ENCODE measurements around the gene PBX3.

PBX3 gene

DNA sequence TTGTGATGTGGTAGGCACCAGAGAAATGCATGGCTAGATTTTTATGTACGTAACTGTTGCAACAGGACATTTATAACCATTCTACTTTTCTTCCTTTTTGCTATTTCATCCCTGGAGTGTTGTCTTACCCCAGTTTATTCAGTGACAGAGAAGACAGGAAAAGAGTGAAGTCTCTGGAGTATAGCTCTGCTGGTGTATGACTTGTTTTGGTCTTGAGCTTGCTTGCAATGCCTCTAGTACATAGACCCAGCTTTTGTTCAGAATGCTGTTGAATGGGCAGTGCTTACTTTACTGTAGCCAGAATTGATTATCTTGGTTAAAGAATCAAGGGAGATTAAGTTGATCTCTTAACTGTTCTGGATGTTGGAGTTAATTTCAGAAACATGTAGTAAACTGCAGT, 94.3 kb downstream of the PBX3 start:
- no peak overlapping the region for H3K4me3 ChIP-seq (ENCODE audit: low read length)
- DNase-seq, result no peak
- peaks cover 10% of the 10 kb centered on the region for H3K79me2 ChIP-seq (ENCODE audit: control insufficient read depth, insufficient read depth, low read length)
- H3K27ac ChIP-seq (ENCODE audit: low read depth, low read length), result no peak overlapping the region
- no CpG with 5 or more reads among the region's 1 CpG for WGBS (ENCODE audit: extremely low coverage, insufficient coverage, low lambda C conversion rate)
- no peaks in the 10 kb centered on the region for H3K36me3 ChIP-seq (ENCODE audit: control insufficient read depth, insufficient read depth, low read length)
- no peak overlapping the region for H4K8ac ChIP-seq (ENCODE audit: low read depth, low read length)
- no peak overlapping the region for H3K4me2 ChIP-seq (ENCODE audit: low read length)
- H3K4me1 ChIP-seq (ENCODE audit: control insufficient read depth, low read depth, low read length), result peaks cover 3% of the 10 kb centered on the region
- H2AK5ac ChIP-seq (ENCODE audit: low read length), result no peak overlapping the region
- H3K9ac ChIP-seq (ENCODE audit: low read length), result no peak overlapping the region
- H2BK5ac ChIP-seq (ENCODE audit: low read length), result no peak overlapping the region
- H3K56ac ChIP-seq (ENCODE audit: low read length), result no peak overlapping the region
- no peak overlapping the region for H3K4ac ChIP-seq (ENCODE audit: low read depth, low read length)
- H3K18ac ChIP-seq (ENCODE audit: low read length), result no peak overlapping the region
- no peak overlapping the region for H2BK15ac ChIP-seq (replicated peaks; ENCODE audit: low read depth)
- no peak overlapping the region for H4K5ac ChIP-seq (ENCODE audit: low read length)
- peaks cover 9% of the 10 kb centered on the region for H3K79me1 ChIP-seq (ENCODE audit: low read length)
- H2BK120ac ChIP-seq (ENCODE audit: low read depth, low read length), result no peak overlapping the region
- H3K27me3 ChIP-seq (ENCODE audit: insufficient read depth, low read length, poor library complexity), result no peaks in the 10 kb centered on the region
- no peak overlapping the region for H3K23ac ChIP-seq (ENCODE audit: low read length)

- H3K23ac ChIP-seq (ENCODE audit: low read length), result no peak overlapping the region
- H3K27me3 ChIP-seq (ENCODE audit: insufficient read depth, low read length, poor library complexity), result no peaks in the 10 kb centered on the region
- no peak overlapping the region for H3K4me2 ChIP-seq (ENCODE audit: low read length)
- peaks cover 3% of the 10 kb centered on the region for H3K4me1 ChIP-seq (ENCODE audit: control insufficient read depth, low read depth, low read length)
- H3K56ac ChIP-seq (ENCODE audit: low read length), result peak overlapping the region; percentile 19
- no peak for DNase-seq
- no peak overlapping the region for H3K9ac ChIP-seq (ENCODE audit: low read length)
- WGBS (ENCODE audit: extremely low coverage, insufficient coverage, low lambda C conversion rate), result no CpG with 5 or more reads among the region's 1 CpG
- no peak overlapping the region for H4K5ac ChIP-seq (ENCODE audit: low read length)
- no peak overlapping the region for H3K4ac ChIP-seq (ENCODE audit: low read depth, low read length)
- no peak overlapping the region for H4K8ac ChIP-seq (ENCODE audit: low read depth, low read length)
- H3K36me3 ChIP-seq (ENCODE audit: control insufficient read depth, insufficient read depth, low read length), result no peaks in the 10 kb centered on the region
- H2BK120ac ChIP-seq (ENCODE audit: low read depth, low read length), result no peak overlapping the region
- H3K79me1 ChIP-seq (ENCODE audit: low read length), result peaks cover 9% of the 10 kb centered on the region
- peaks cover 10% of the 10 kb centered on the region for H3K79me2 ChIP-seq (ENCODE audit: control insufficient read depth, insufficient read depth, low read length)
- H3K18ac ChIP-seq (ENCODE audit: low read length), result no peak overlapping the region
- no peak overlapping the region for H3K4me3 ChIP-seq (ENCODE audit: low read length)
- no peak overlapping the region for H3K27ac ChIP-seq (ENCODE audit: low read depth, low read length)
- H2AK5ac ChIP-seq (ENCODE audit: low read length), result no peak overlapping the region
- no peak overlapping the region for H2BK5ac ChIP-seq (ENCODE audit: low read length)
- H2BK15ac ChIP-seq (replicated peaks; ENCODE audit: low read depth), result no peak overlapping the region
Measured at GRCh38 chr9:125842242-125842641, 95.1 kb downstream of the PBX3 start.

DNA sequence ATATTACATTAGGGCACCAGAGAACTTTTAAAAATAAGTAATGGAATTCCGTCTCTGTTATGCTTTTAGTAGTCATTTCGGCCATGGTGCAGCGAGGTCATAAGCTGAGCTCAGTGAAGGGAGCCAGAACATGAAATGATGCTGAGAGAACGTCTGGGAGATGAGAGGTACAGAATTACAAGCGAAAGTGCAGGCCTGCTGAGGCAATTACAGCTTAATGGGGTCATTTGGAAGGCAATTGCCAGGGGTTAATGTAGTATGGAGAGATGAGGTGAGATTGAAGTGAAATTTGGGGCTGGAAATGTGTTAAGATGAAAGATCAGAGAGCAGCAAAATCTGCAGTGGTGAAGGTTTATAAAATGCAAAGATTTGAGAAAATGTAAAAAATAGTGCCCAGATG, 96.5 kb downstream of the PBX3 start:
- H3K4me2 ChIP-seq (ENCODE audit: low read length), result no peak overlapping the region
- no CpG with 5 or more reads among the region's 5 CpGs for WGBS (ENCODE audit: extremely low coverage, insufficient coverage, low lambda C conversion rate)

GRCh38 chr9:125844611-125845010, 97.4 kb downstream of the PBX3 start:
- H3K27ac ChIP-seq (ENCODE audit: low read depth, low read length), result no peak overlapping the region
- no CpG with 5 or more reads among the region's 3 CpGs for WGBS (ENCODE audit: extremely low coverage, insufficient coverage, low lambda C conversion rate)

More for the DNA sequence above, 96.5 kb downstream of the PBX3 start:
- H3K36me3 ChIP-seq (ENCODE audit: control insufficient read depth, insufficient read depth, low read length), result no peaks in the 10 kb centered on the region
- no peak overlapping the region for H3K18ac ChIP-seq (ENCODE audit: low read length)
- H3K27me3 ChIP-seq (ENCODE audit: insufficient read depth, low read length, poor library complexity), result no peaks in the 10 kb centered on the region
- no peak overlapping the region for H2BK120ac ChIP-seq (ENCODE audit: low read depth, low read length)
- peak; percentile 43 for DNase-seq
- no peak overlapping the region for H3K23ac ChIP-seq (ENCODE audit: low read length)
- peaks cover 12% of the 10 kb centered on the region for H3K79me2 ChIP-seq (ENCODE audit: control insufficient read depth, insufficient read depth, low read length)
- H4K8ac ChIP-seq (ENCODE audit: low read depth, low read length), result no peak overlapping the region
- H3K79me1 ChIP-seq (ENCODE audit: low read length), result peaks cover 9% of the 10 kb centered on the region
- no peak overlapping the region for H2AK5ac ChIP-seq (ENCODE audit: low read length)
- peaks cover 3% of the 10 kb centered on the region for H3K4me1 ChIP-seq (ENCODE audit: control insufficient read depth, low read depth, low read length)
- H2BK5ac ChIP-seq (ENCODE audit: low read length), result no peak overlapping the region
- H3K27ac ChIP-seq (ENCODE audit: low read depth, low read length), result no peak overlapping the region
- H2BK15ac ChIP-seq (replicated peaks; ENCODE audit: low read depth), result no peak overlapping the region
- H3K4me3 ChIP-seq (ENCODE audit: low read length), result no peak overlapping the region
- no peak overlapping the region for H3K56ac ChIP-seq (ENCODE audit: low read length)
- H4K5ac ChIP-seq (ENCODE audit: low read length), result no peak overlapping the region
- H3K4ac ChIP-seq (ENCODE audit: low read depth, low read length), result no peak overlapping the region
- no peak overlapping the region for H3K9ac ChIP-seq (ENCODE audit: low read length)

DNA sequence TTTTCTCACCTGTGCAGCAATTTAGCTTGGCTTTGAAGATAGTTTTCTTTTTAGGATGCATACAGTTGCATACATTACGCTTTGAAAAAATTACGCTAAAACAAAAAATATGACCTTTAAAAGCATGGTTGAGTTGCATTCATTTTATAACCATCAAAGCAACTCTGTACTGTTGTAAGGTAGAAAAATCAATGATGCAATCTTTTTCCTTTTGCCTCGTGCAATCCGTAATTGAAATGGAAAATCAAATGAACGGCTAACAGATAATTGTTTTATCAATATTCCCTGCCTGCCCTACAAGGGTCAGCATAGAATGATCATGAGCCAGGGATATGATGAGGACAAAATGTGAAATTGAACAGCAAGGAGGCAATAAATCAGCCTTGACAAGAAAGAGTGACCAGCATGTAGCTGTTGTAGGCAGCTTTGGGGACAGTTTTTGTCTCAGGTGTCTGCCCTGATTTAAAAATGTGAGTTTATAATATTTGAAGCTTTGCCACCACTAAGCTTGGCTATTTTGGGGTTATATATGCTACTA, 98.2 kb downstream of the PBX3 start:
- H3K4me2 ChIP-seq (ENCODE audit: low read length), result no peak overlapping the region
- peaks cover 9% of the 10 kb centered on the region for H3K79me1 ChIP-seq (ENCODE audit: low read length)
- H4K8ac ChIP-seq (ENCODE audit: low read depth, low read length), result no peak overlapping the region
- no peak overlapping the region for H3K18ac ChIP-seq (ENCODE audit: low read length)
- no peak overlapping the region for H3K9ac ChIP-seq (ENCODE audit: low read length)
- no peak overlapping the region for H3K4me3 ChIP-seq (ENCODE audit: low read length)
- peaks cover 3% of the 10 kb centered on the region for H3K4me1 ChIP-seq (ENCODE audit: control insufficient read depth, low read depth, low read length)
- H3K56ac ChIP-seq (ENCODE audit: low read length), result no peak overlapping the region
- no peak overlapping the region for H3K4ac ChIP-seq (ENCODE audit: low read depth, low read length)
- H3K27ac ChIP-seq (ENCODE audit: low read depth, low read length), result no peak overlapping the region
- no peak overlapping the region for H4K5ac ChIP-seq (ENCODE audit: low read length)
- no peaks in the 10 kb centered on the region for H3K36me3 ChIP-seq (ENCODE audit: control insufficient read depth, insufficient read depth, low read length)
- DNase-seq, result no peak
- no peak overlapping the region for H2BK5ac ChIP-seq (ENCODE audit: low read length)
- H2BK120ac ChIP-seq (ENCODE audit: low read depth, low read length), result no peak overlapping the region
- H3K27me3 ChIP-seq (ENCODE audit: insufficient read depth, low read length, poor library complexity), result no peaks in the 10 kb centered on the region
- WGBS (ENCODE audit: extremely low coverage, insufficient coverage, low lambda C conversion rate), result no CpG with 5 or more reads among the region's 5 CpGs
- no peak overlapping the region for H2BK15ac ChIP-seq (replicated peaks; ENCODE audit: low read depth)
- H3K79me2 ChIP-seq (ENCODE audit: control insufficient read depth, insufficient read depth, low read length), result peaks cover 12% of the 10 kb centered on the region
- H2AK5ac ChIP-seq (ENCODE audit: low read length), result no peak overlapping the region
- H3K23ac ChIP-seq (ENCODE audit: low read length), result no peak overlapping the region

More at GRCh38 chr9:125844611-125845010, 97.4 kb downstream of the PBX3 start:
- Histone ChIP-seq H2BK120ac (ENCODE audit: low read depth, low read length) (no peak overlapping the region), H3K4me3 (ENCODE audit: low read length) (no peak overlapping the region), H3K79me2 (ENCODE audit: control insufficient read depth, insufficient read depth, low read length) (peaks cover 12% of the 10 kb centered on the region), H3K23ac (ENCODE audit: low read length) (no peak overlapping the region), H4K8ac (ENCODE audit: low read depth, low read length) (no peak overlapping the region), H2BK5ac (ENCODE audit: low read length) (no peak overlapping the region), H2BK15ac (replicated peaks; ENCODE audit: low read depth) (no peak overlapping the region), H3K27me3 (ENCODE audit: insufficient read depth, low read length, poor library complexity) (no peaks in the 10 kb centered on the region), H3K79me1 (ENCODE audit: low read length) (peaks cover 9% of the 10 kb centered on the region), H3K4me2 (ENCODE audit: low read length) (no peak overlapping the region), H3K4ac (ENCODE audit: low read depth, low read length) (no peak overlapping the region), H3K9ac (ENCODE audit: low read length) (no peak overlapping the region), H4K5ac (ENCODE audit: low read length) (no peak overlapping the region), H3K56ac (ENCODE audit: low read length) (no peak overlapping the region), H2AK5ac (ENCODE audit: low read length) (no peak overlapping the region), H3K18ac (ENCODE audit: low read length) (no peak overlapping the region), H3K36me3 (ENCODE audit: control insufficient read depth, insufficient read depth, low read length) (no peaks in the 10 kb centered on the region), H3K4me1 (ENCODE audit: control insufficient read depth, low read depth, low read length) (peaks cover 3% of the 10 kb centered on the region)
- DNase-seq, result no peak

- H3K4ac ChIP-seq (ENCODE audit: low read depth, low read length), result no peak overlapping the region
- H3K79me2 ChIP-seq (ENCODE audit: control insufficient read depth, insufficient read depth, low read length), result peaks cover 7% of the 10 kb centered on the region
- H3K23ac ChIP-seq (ENCODE audit: low read length), result no peak overlapping the region
- WGBS (ENCODE audit: extremely low coverage, insufficient coverage, low lambda C conversion rate), result no CpG with 5 or more reads among the region's 2 CpGs
- H4K5ac ChIP-seq (ENCODE audit: low read length), result no peak overlapping the region
- peaks cover 5% of the 10 kb centered on the region for H3K4me1 ChIP-seq (ENCODE audit: control insufficient read depth, low read depth, low read length)
- no peak overlapping the region for H3K18ac ChIP-seq (ENCODE audit: low read length)
- H3K27me3 ChIP-seq (ENCODE audit: insufficient read depth, low read length, poor library complexity), result no peaks in the 10 kb centered on the region
- no peak overlapping the region for H3K27ac ChIP-seq (ENCODE audit: low read depth, low read length)
- H3K79me1 ChIP-seq (ENCODE audit: low read length), result peaks cover 7% of the 10 kb centered on the region
- no peaks in the 10 kb centered on the region for H3K36me3 ChIP-seq (ENCODE audit: control insufficient read depth, insufficient read depth, low read length)
- H3K56ac ChIP-seq (ENCODE audit: low read length), result no peak overlapping the region
- no peak overlapping the region for H2BK5ac ChIP-seq (ENCODE audit: low read length)
- H2BK15ac ChIP-seq (replicated peaks; ENCODE audit: low read depth), result no peak overlapping the region
- no peak overlapping the region for H3K4me2 ChIP-seq (ENCODE audit: low read length)
- no peak overlapping the region for H3K4me3 ChIP-seq (ENCODE audit: low read length)
- H2AK5ac ChIP-seq (ENCODE audit: low read length), result no peak overlapping the region
- H4K8ac ChIP-seq (ENCODE audit: low read depth, low read length), result no peak overlapping the region
- DNase-seq, result no peak
- no peak overlapping the region for H2BK120ac ChIP-seq (ENCODE audit: low read depth, low read length)
- H3K9ac ChIP-seq (ENCODE audit: low read length), result no peak overlapping the region
Measured at GRCh38 chr9:125847735-125848134, 100.6 kb downstream of the PBX3 start.
